ENCODE results near the gene CSNK2A1.

The CSNK2A1 gene

GRCh38 chr20:503048-503737 is 40.4 kb downstream of the CSNK2A1 start:
- Histone ChIP-seq H3K27me3 (ENCODE audit: insufficient read depth, poor library complexity, severe bottlenecking) (no peaks in the 10 kb centered on the region), H3K27ac (replicated peaks) (no peak overlapping the region), H3K4me3 (replicated peaks; ENCODE audit: insufficient read depth, low read length) (no peak overlapping the region)
- no peak for DNase-seq (ENCODE audit: low read depth in 1 of 2, low spot score in 1 of 2)
- TF ChIP-seq GABPA (IDR thresholded peaks at IDR 0.05; ENCODE audit: low read depth) (no peak), POLR2AphosphoS5 (IDR thresholded peaks at IDR 0.05; ENCODE audit: low read depth) (no peak), SPI1 (IDR thresholded peaks at IDR 0.05; ENCODE audit: borderline replicate concordance, low read depth) (no peak)
- TF ChIP-seq, protein P1, sequence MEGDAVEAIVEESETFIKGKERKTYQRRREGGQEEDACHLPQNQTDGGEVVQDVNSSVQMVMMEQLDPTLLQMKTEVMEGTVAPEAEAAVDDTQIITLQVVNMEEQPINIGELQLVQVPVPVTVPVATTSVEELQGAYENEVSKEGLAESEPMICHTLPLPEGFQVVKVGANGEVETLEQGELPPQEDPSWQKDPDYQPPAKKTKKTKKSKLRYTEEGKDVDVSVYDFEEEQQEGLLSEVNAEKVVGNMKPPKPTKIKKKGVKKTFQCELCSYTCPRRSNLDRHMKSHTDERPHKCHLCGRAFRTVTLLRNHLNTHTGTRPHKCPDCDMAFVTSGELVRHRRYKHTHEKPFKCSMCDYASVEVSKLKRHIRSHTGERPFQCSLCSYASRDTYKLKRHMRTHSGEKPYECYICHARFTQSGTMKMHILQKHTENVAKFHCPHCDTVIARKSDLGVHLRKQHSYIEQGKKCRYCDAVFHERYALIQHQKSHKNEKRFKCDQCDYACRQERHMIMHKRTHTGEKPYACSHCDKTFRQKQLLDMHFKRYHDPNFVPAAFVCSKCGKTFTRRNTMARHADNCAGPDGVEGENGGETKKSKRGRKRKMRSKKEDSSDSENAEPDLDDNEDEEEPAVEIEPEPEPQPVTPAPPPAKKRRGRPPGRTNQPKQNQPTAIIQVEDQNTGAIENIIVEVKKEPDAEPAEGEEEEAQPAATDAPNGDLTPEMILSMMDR (IDR thresholded peaks at IDR 0.05; ENCODE audit: insufficient read depth, low read length) = no peak
- TF ChIP-seq, protein P2, sequence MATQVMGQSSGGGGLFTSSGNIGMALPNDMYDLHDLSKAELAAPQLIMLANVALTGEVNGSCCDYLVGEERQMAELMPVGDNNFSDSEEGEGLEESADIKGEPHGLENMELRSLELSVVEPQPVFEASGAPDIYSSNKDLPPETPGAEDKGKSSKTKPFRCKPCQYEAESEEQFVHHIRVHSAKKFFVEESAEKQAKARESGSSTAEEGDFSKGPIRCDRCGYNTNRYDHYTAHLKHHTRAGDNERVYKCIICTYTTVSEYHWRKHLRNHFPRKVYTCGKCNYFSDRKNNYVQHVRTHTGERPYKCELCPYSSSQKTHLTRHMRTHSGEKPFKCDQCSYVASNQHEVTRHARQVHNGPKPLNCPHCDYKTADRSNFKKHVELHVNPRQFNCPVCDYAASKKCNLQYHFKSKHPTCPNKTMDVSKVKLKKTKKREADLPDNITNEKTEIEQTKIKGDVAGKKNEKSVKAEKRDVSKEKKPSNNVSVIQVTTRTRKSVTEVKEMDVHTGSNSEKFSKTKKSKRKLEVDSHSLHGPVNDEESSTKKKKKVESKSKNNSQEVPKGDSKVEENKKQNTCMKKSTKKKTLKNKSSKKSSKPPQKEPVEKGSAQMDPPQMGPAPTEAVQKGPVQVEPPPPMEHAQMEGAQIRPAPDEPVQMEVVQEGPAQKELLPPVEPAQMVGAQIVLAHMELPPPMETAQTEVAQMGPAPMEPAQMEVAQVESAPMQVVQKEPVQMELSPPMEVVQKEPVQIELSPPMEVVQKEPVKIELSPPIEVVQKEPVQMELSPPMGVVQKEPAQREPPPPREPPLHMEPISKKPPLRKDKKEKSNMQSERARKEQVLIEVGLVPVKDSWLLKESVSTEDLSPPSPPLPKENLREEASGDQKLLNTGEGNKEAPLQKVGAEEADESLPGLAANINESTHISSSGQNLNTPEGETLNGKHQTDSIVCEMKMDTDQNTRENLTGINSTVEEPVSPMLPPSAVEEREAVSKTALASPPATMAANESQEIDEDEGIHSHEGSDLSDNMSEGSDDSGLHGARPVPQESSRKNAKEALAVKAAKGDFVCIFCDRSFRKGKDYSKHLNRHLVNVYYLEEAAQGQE (IDR thresholded peaks at IDR 0.05; ENCODE audit: insufficient replicate concordance, low read depth) = no peak

GRCh38 chr20:497979-498378 is 45.6 kb downstream of the CSNK2A1 start:
- DNase-seq (ENCODE audit: low read depth in 1 of 2, low spot score in 1 of 2) = no peak
- TF ChIP-seq SPI1 (IDR thresholded peaks at IDR 0.05; ENCODE audit: borderline replicate concordance, low read depth) = no peak
- TF ChIP-seq, protein P2 (IDR thresholded peaks at IDR 0.05; ENCODE audit: insufficient replicate concordance, low read depth) = no peak
- TF ChIP-seq, protein P1 (IDR thresholded peaks at IDR 0.05; ENCODE audit: insufficient read depth, low read length) = no peak
- no peak for TF ChIP-seq GABPA (IDR thresholded peaks at IDR 0.05; ENCODE audit: low read depth)
- TF ChIP-seq POLR2AphosphoS5 (IDR thresholded peaks at IDR 0.05; ENCODE audit: low read depth) = no peak
- no peaks in the 10 kb centered on the region for H3K27me3 ChIP-seq (ENCODE audit: insufficient read depth, poor library complexity, severe bottlenecking)
- no peak overlapping the region for H3K4me3 ChIP-seq (replicated peaks; ENCODE audit: insufficient read depth, low read length)
- no peak overlapping the region for H3K27ac ChIP-seq (replicated peaks)

- TF ChIP-seq, protein P1 (IDR thresholded peaks at IDR 0.05; ENCODE audit: insufficient read depth, low read length) = no peak
- no peak for TF ChIP-seq GABPA (IDR thresholded peaks at IDR 0.05; ENCODE audit: low read depth)
- TF ChIP-seq, protein P2 (IDR thresholded peaks at IDR 0.05; ENCODE audit: insufficient replicate concordance, low read depth) = no peak
- no peak for TF ChIP-seq SPI1 (IDR thresholded peaks at IDR 0.05; ENCODE audit: borderline replicate concordance, low read depth)
- TF ChIP-seq POLR2AphosphoS5 (IDR thresholded peaks at IDR 0.05; ENCODE audit: low read depth) = no peak
- no peak for DNase-seq (ENCODE audit: low read depth in 1 of 2, low spot score in 1 of 2)
- H3K27me3 ChIP-seq (ENCODE audit: insufficient read depth, poor library complexity, severe bottlenecking) = no peaks in the 10 kb centered on the region
- no peak overlapping the region for H3K4me3 ChIP-seq (replicated peaks; ENCODE audit: insufficient read depth, low read length)
- no peak overlapping the region for H3K27ac ChIP-seq (replicated peaks)
These were observed 47.4 kb downstream of the CSNK2A1 start for GRCh38 chr20:496126-496696.
